ENCODE data around the gene TRAF2.

DNA sequence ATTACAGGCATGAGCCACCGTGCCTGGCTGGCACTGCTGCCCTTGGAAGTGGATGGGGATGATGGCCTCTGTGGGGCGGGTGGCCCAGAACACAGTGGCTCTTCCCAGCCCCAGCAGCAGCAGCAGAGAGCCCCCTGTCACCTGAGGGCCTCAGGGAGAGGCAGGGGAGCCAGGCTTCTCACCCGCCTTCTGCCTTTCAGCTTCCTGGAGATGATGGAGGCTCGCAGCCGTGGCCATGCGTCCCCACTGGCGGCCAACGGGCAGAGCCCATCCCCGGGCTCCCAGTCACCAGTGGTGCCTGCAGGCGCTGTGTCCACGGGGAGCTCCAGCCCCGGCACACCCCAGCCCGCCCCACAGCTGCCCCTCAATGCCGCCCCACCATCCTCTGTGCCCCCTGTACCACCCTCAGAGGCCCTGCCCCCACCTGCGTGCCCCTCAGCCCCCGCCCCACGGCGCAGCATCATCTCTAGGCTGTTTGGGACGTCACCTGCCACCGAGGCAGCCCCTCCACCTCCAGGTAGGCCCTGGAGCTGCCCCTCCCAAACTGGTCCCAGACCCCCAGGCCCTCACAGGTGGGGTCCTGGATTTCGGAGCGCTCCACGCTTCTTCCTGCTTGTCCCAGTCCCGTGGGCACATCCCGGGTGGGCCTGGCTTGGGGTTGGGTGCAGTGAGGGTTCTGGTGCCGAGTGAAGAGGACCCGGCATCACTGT lies 49.0 kb upstream of the TRAF2 start:
- TF ChIP-seq, protein P1, sequence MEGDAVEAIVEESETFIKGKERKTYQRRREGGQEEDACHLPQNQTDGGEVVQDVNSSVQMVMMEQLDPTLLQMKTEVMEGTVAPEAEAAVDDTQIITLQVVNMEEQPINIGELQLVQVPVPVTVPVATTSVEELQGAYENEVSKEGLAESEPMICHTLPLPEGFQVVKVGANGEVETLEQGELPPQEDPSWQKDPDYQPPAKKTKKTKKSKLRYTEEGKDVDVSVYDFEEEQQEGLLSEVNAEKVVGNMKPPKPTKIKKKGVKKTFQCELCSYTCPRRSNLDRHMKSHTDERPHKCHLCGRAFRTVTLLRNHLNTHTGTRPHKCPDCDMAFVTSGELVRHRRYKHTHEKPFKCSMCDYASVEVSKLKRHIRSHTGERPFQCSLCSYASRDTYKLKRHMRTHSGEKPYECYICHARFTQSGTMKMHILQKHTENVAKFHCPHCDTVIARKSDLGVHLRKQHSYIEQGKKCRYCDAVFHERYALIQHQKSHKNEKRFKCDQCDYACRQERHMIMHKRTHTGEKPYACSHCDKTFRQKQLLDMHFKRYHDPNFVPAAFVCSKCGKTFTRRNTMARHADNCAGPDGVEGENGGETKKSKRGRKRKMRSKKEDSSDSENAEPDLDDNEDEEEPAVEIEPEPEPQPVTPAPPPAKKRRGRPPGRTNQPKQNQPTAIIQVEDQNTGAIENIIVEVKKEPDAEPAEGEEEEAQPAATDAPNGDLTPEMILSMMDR (IDR thresholded peaks at IDR 0.05): no peak
- no peak for TF ChIP-seq POLR2A (IDR thresholded peaks at IDR 0.05)
